Germinal center (tissue), 1 donor: ENCODE measurements around the gene DVL2.
A peak's percentile ranks its signal among the peaks of the same experiment; 100 is the strongest.
"Not testable (repeated sequence)": the region's sequence is repeated elsewhere in the genome, so short reads cannot be mapped to it uniquely, and the experiment has no call there.

Experiments
- DNase-seq: peaks from one replicate; pipeline ENCODE4 v3.0.0; 2012; ENCODE audit warnings: mixed read lengths, low spot score

The DVL2 gene

GRCh38 chr17:7256766-7257456, 22.6 kb upstream of the DVL2 start:
- DNase-seq: no peak

GRCh38 chr17:7254511-7254910, 20.2 kb upstream of the DVL2 start:
- DNase-seq: no peak

- no peak for DNase-seq
Observed at GRCh38 chr17:7253082-7253481, 18.8 kb upstream of the DVL2 start.

- peak; percentile 91 for DNase-seq
Observed at GRCh38 chr17:7252176-7253043, 18.1 kb upstream of the DVL2 start, which contains the start of gene ELP5. Gene ELP5 (plus strand): TSS chr17:7252215. CDS start chr17:7252551, 336 bp downstream.

GRCh38 chr17:7251661-7252175, 17.4 kb upstream of the DVL2 start, which contains the start of gene CTDNEP1:
Gene CTDNEP1 (minus strand): TSS chr17:7251734. CDS start chr17:7251296, 438 bp downstream.
- DNase-seq: peak; percentile 96

- DNase-seq: no peak
Observed at GRCh38 chr17:7250695-7251627, 16.6 kb upstream of the DVL2 start.

GRCh38 chr17:7249830-7250229, 15.5 kb upstream of the DVL2 start:
- no peak for DNase-seq

GRCh38 chr17:7249214-7249613, 14.9 kb upstream of the DVL2 start:
- no peak for DNase-seq

GRCh38 chr17:7248796-7249195, 14.5 kb upstream of the DVL2 start:
- DNase-seq: no peak

- no peak for DNase-seq
Observed at GRCh38 chr17:7246779-7247178, 12.5 kb upstream of the DVL2 start.

GRCh38 chr17:7243838-7244237, 9.5 kb upstream of the DVL2 start:
- not testable (repeated sequence) for DNase-seq

- no peak for DNase-seq
Observed at GRCh38 chr17:7243453-7243729, 9.1 kb upstream of the DVL2 start.

GRCh38 chr17:7242717-7243452, 8.6 kb upstream of the DVL2 start:
- DNase-seq: peak; percentile 91

GRCh38 chr17:7241783-7242716, 7.7 kb upstream of the DVL2 start, which contains the start of gene GABARAP:
Gene GABARAP (minus strand): TSS chr17:7242449. CDS start chr17:7242330, 119 bp downstream.
- DNase-seq: peak; percentile 85

GRCh38 chr17:7241090-7241733, 6.9 kb upstream of the DVL2 start:
- no peak for DNase-seq

GRCh38 chr17:7240375-7240774, 6.1 kb upstream of the DVL2 start:
- no peak for DNase-seq

- peak; percentile 97 for DNase-seq
Observed at GRCh38 chr17:7239091-7240027, 5.0 kb upstream of the DVL2 start, which contains the start of gene PHF23. Gene PHF23 (minus strand): TSS chr17:7239457. CDS start chr17:7239279, 178 bp downstream.

- DNase-seq: peak; percentile 61
Observed at GRCh38 chr17:7238420-7239090, 4.2 kb upstream of the DVL2 start.
